H9 (cell line): ENCODE measurements around the gene FBXO38. TPM values are rescaled to one million over a fixed set of nuclear protein-coding genes. Genes with fewer than 3 reads are reported as not detected.

Experiments
- DNase-seq: peaks from one replicate; pipeline ENCODE4 v3.0.0-alpha.2; 2017
- H2AFZ ChIP-seq: one replicate; pipeline ENCODE4 v1.6.1; 2013; ENCODE audit warnings: mild to moderate bottlenecking, low read length, control low read depth, moderate library complexity
- H2AK5ac ChIP-seq: 2 replicates; pipeline ENCODE4 v1.6.1; 2013; ENCODE audit warnings: low read length, control low read depth, mixed read lengths; ENCODE audit not compliant: insufficient read length
- H2BK120ac ChIP-seq: one replicate; pipeline ENCODE4 v1.6.1; 2013; ENCODE audit warnings: low read depth, mild to moderate bottlenecking, low read length, control low read depth, inconsistent platforms; ENCODE audit not compliant: poor library complexity, severe bottlenecking
- H2BK12ac ChIP-seq: 2 replicates; pipeline ENCODE4 v1.6.1; 2013; ENCODE audit warnings: low read length, control low read depth, mixed read lengths, low read depth; ENCODE audit not compliant: insufficient read length
- H2BK15ac ChIP-seq: 2 replicates; pipeline ENCODE4 v1.6.1; 2013; ENCODE audit warnings: low read depth, low read length, control low read depth
- H2BK20ac ChIP-seq: one replicate; pipeline ENCODE4 v1.6.1; 2013; ENCODE audit warnings: low read depth, mild to moderate bottlenecking, low read length, control low read depth, inconsistent platforms; ENCODE audit not compliant: poor library complexity, severe bottlenecking
- H2BK5ac ChIP-seq: 2 replicates; pipeline ENCODE4 v1.6.1; 2013; ENCODE audit warnings: low read length, control low read depth, mixed read lengths; ENCODE audit not compliant: insufficient read length
- H3K14ac ChIP-seq: 2 replicates; pipeline ENCODE4 v1.6.1; 2013; ENCODE audit warnings: low read length, control low read depth; ENCODE audit not compliant: insufficient read depth
- H3K18ac ChIP-seq: 2 replicates; pipeline ENCODE4 v1.6.1; 2013; ENCODE audit warnings: low read depth, mild to moderate bottlenecking, mixed read lengths, low read length, control low read depth; ENCODE audit not compliant: insufficient read length
- H3K23ac ChIP-seq: 2 replicates; pipeline ENCODE4 v1.6.1; 2013; ENCODE audit warnings: low read length, control low read depth, mixed read lengths, low read depth; ENCODE audit not compliant: insufficient read length
- H3K23me2 ChIP-seq: 2 replicates; pipeline ENCODE4 v1.6.1; 2013; ENCODE audit warnings: low read depth, mild to moderate bottlenecking, mixed read lengths, low read length, control low read depth; ENCODE audit not compliant: insufficient read length, poor library complexity, severe bottlenecking
- H3K27ac ChIP-seq: 2 replicates; pipeline ENCODE4 v1.5.1; 2013; ENCODE audit warnings: low read length, control low read depth, mixed read lengths, low read depth; ENCODE audit not compliant: insufficient read length
- H3K27me3 ChIP-seq: 2 replicates; pipeline ENCODE4 v1.6.1; 2013; ENCODE audit warnings: low read length, control low read depth, inconsistent platforms; ENCODE audit not compliant: insufficient read depth
- H3K4ac ChIP-seq: 2 replicates; pipeline ENCODE4 v1.6.1; 2013; ENCODE audit warnings: low read depth, mild to moderate bottlenecking, control low read depth, inconsistent platforms, low read length, moderate library complexity
- H3K4me1 ChIP-seq: 2 replicates; pipeline ENCODE4 v1.6.1; 2013; ENCODE audit warnings: low read length, control low read depth, inconsistent platforms; ENCODE audit not compliant: insufficient read depth
- H3K4me2 ChIP-seq: 2 replicates; pipeline ENCODE4 v1.6.1; 2013; ENCODE audit warnings: low read length, control low read depth, mixed read lengths; ENCODE audit not compliant: insufficient read length, insufficient read depth
- H3K56ac ChIP-seq: 2 replicates; pipeline ENCODE4 v1.6.1; 2013; ENCODE audit warnings: low read depth, mild to moderate bottlenecking, mixed read lengths, low read length, control low read depth; ENCODE audit not compliant: insufficient read length
- H3K79me1 ChIP-seq: 2 replicates; pipeline ENCODE4 v1.6.1; 2013; ENCODE audit warnings: low read depth, mild to moderate bottlenecking, moderate library complexity, low read length, control low read depth, inconsistent platforms; ENCODE audit not compliant: insufficient read depth, poor library complexity, severe bottlenecking
- H3K79me2 ChIP-seq: 2 replicates; pipeline ENCODE4 v1.6.1; 2013; ENCODE audit warnings: low read length, control low read depth, inconsistent platforms; ENCODE audit not compliant: insufficient read depth
- H3K9ac ChIP-seq: 2 replicates; pipeline ENCODE4 v1.6.1; 2013; ENCODE audit warnings: low read length, control low read depth, mixed read lengths; ENCODE audit not compliant: insufficient read length; ENCODE audit errors: extremely low read depth
- H3K9me3 ChIP-seq: one replicate; pipeline ENCODE4 v1.6.1; 2013; ENCODE audit warnings: low read depth, low read length, inconsistent platforms; ENCODE audit not compliant: control insufficient read depth
- H3T11ph ChIP-seq: one replicate; pipeline ENCODE4 v1.6.1; 2013; ENCODE audit warnings: mild to moderate bottlenecking, low read length, control low read depth, inconsistent platforms
- H4K20me1 ChIP-seq: one replicate; pipeline ENCODE4 v1.6.1; 2013; ENCODE audit not compliant: control insufficient read depth, insufficient read length, insufficient read depth
- H4K5ac ChIP-seq: 2 replicates; pipeline ENCODE4 v1.6.1; 2013; ENCODE audit warnings: low read depth, mild to moderate bottlenecking, mixed read lengths, low read length, control low read depth; ENCODE audit not compliant: insufficient read length
- H4K8ac ChIP-seq: replicated peaks from 2 replicates; pipeline ENCODE4 v1.6.1; 2013; ENCODE audit warnings: low read length, control low read depth, mixed read lengths, low read depth; ENCODE audit not compliant: insufficient read length
- H4K91ac ChIP-seq: 2 replicates; pipeline ENCODE4 v1.6.1; 2013; ENCODE audit warnings: low read depth, mild to moderate bottlenecking, moderate library complexity, mixed read lengths, low read length, control low read depth; ENCODE audit not compliant: insufficient read length
- H3K27ac Mint-ChIP-seq, 3 experiments: 2 replicates in 2 of 3; 3 replicates in 1 of 3; pipeline ENCODE4 v1.8.0; 2020 to 2021; ENCODE audit warnings: mixed read lengths in 3 of 3, mild to moderate bottlenecking in 1 of 3, moderate library complexity in 1 of 3
- H3K27me3 Mint-ChIP-seq: 2 replicates; pipeline ENCODE4 v1.8.0; 2021; ENCODE audit warnings: low read depth, mild to moderate bottlenecking, moderate library complexity, mixed read lengths
- H3K36me3 Mint-ChIP-seq, 3 experiments: 2 replicates in 2 of 3; 3 replicates in 1 of 3; pipeline ENCODE4 v1.8.0; 2020 to 2021; ENCODE audit warnings: low read depth in 3 of 3, mixed read lengths in 3 of 3; ENCODE audit not compliant: insufficient read depth in 1 of 3
- H3K4me1 Mint-ChIP-seq, 2 experiments: 2 replicates each; pipeline ENCODE4 v1.8.0; 2020; ENCODE audit warnings: mixed read lengths in 2 of 2
- H3K4me3 Mint-ChIP-seq, 2 experiments: 2 replicates in 1 of 2; 3 replicates in 1 of 2; pipeline ENCODE4 v1.8.0; 2020 to 2021; ENCODE audit warnings: mild to moderate bottlenecking in 2 of 2, mixed read lengths in 2 of 2, moderate library complexity in 1 of 2
- H3K9me3 Mint-ChIP-seq, 2 experiments: 2 replicates in 1 of 2; 3 replicates in 1 of 2; pipeline ENCODE4 v1.8.0; 2020; ENCODE audit warnings: mild to moderate bottlenecking in 2 of 2, mixed read lengths in 2 of 2, moderate library complexity in 1 of 2
- WGBS: extraction: QIAGEN DNeasy Blood & Tissue Kit; methylation state at CpG from one replicate; pipeline ENCODE4 v1.1.7; 2013; ENCODE audit warnings: missing lambda C conversion rate, low lambda C conversion rate, mixed read lengths; ENCODE audit not compliant: insufficient read length; ENCODE audit errors: extremely low coverage; 5-methylcytosine and 5-hydroxymethylcytosine counted together
- total RNA-seq: library from RNA; stranded (reverse); gene quantifications from 2 replicates; pipeline ENCODE4 v1.2.1, GENCODE V29; 2021
- TF ChIP-seq, protein P1 (sequence below): fragments of 200-600 bp; sonication (generic); conservative IDR thresholded peaks from 3 replicates; pipeline ENCODE4 v1.8.0; 2021; ENCODE audit warnings: antibody characterized with exemption, mild to moderate bottlenecking

FBXO38 gene
- total RNA-seq, 1 experiment from 2014 or later = 34.6 TPM

DNA sequence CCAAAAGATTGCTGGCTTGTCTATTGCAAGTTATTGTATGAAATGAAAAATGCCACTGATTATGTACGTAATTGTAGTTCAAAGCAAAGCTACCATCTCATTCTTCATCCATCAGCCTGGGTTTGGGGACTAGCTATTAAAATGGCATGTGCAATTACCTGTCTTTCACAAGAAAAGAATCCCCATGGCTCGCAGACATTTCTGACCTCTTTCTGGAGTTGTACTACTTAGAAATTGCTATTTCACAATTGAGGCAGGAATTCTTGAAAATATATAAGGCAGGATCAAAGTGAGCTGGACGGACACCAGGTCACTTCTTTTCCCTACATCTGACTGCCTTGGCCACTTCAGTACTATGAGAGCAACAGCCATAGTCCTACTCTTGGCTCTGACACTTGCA, 48.5 kb upstream of the FBXO38 start, which contains the start of gene SPINK9:
Gene SPINK9, plus strand, starts transcription at position 301 of the 400 bp plus-strand sequence. Its CDS starts 55 bp downstream, at position 356.
- no peak within 1 kb of the TSS for H3K4ac ChIP-seq

More for the DNA sequence above, 48.5 kb upstream of the FBXO38 start, which contains the start of gene SPINK9:
- Histone ChIP-seq H3K79me1 (no peaks in the 10 kb centered on the region), H2AK5ac (no peak within 1 kb of the TSS), H3K79me2 (no peaks in the 10 kb centered on the region), H4K8ac (no peak within 1 kb of the TSS), H3K23me2 (no peaks in the 10 kb centered on the region), H2BK12ac (no peak within 1 kb of the TSS), H3K4me2 (no peak within 1 kb of the TSS), H2AFZ (no peak within 1 kb of the TSS), H4K5ac (no peak within 1 kb of the TSS), H3K9ac (no peak within 1 kb of the TSS), H4K20me1 (no peaks in the 10 kb centered on the region), H2BK120ac (no peak within 1 kb of the TSS), H3K27ac (no peak within 1 kb of the TSS), H2BK20ac (no peak within 1 kb of the TSS), H3K9me3 (no peaks in the 10 kb centered on the region), H3T11ph (no peak within 1 kb of the TSS), H4K91ac (no peak within 1 kb of the TSS), H2BK15ac (no peak within 1 kb of the TSS), H3K14ac (no peak within 1 kb of the TSS), H3K27me3 (no peaks in the 10 kb centered on the region), H2BK5ac (no peak within 1 kb of the TSS), H3K18ac (no peak within 1 kb of the TSS), H3K56ac (no peak within 1 kb of the TSS), H3K4me1 (no peaks in the 10 kb centered on the region), H3K23ac (no peak within 1 kb of the TSS)
- no peak within 1 kb of the TSS for H3K27ac Mint-ChIP-seq
- H3K9me3 Mint-ChIP-seq = peaks cover 6 to 8% of the 10 kb centered on the region in 2 experiments
- H3K36me3 Mint-ChIP-seq = peaks cover 0 to 8% (median 0%) of the 10 kb centered on the region in 3 experiments; a peak in 3 of 7 replicates
- no peak within 1 kb of the TSS for H3K4me3 Mint-ChIP-seq
- no CpG with 5 or more reads among the region's 3 CpGs for WGBS
- no peak for DNase-seq
- H3K4me1 Mint-ChIP-seq = no peaks in the 10 kb centered on the region
- H3K27me3 Mint-ChIP-seq = peaks cover 5% of the 10 kb centered on the region
- TF ChIP-seq, protein P1, sequence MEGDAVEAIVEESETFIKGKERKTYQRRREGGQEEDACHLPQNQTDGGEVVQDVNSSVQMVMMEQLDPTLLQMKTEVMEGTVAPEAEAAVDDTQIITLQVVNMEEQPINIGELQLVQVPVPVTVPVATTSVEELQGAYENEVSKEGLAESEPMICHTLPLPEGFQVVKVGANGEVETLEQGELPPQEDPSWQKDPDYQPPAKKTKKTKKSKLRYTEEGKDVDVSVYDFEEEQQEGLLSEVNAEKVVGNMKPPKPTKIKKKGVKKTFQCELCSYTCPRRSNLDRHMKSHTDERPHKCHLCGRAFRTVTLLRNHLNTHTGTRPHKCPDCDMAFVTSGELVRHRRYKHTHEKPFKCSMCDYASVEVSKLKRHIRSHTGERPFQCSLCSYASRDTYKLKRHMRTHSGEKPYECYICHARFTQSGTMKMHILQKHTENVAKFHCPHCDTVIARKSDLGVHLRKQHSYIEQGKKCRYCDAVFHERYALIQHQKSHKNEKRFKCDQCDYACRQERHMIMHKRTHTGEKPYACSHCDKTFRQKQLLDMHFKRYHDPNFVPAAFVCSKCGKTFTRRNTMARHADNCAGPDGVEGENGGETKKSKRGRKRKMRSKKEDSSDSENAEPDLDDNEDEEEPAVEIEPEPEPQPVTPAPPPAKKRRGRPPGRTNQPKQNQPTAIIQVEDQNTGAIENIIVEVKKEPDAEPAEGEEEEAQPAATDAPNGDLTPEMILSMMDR = no peak
